Right lobe of liver (tissue), 4 donors: ENCODE data around the gene NTM.

Source experiments
- CTCF ChIP-seq, 4 donors: fragments of 200-600 bp in 3 of 4; fragments of 450-650 bp in 1 of 4; IDR thresholded peaks; one replicate each; pipeline versions ENCODE4 v1.5.1 to v1.8.0; 2016 to 2022; ENCODE audit warnings: antibody characterized with exemption in 4 of 4, mild to moderate bottlenecking in 2 of 4
- POLR2A ChIP-seq: fragments of 450-650 bp; IDR thresholded peaks from one replicate; pipeline ENCODE4 v1.6.1; 2017; ENCODE audit warnings: antibody characterized with exemption, mild to moderate bottlenecking
- donor health status: DM: no; HTN: no; CAD: no.
- donor health status: DM: no; HTN: no; CAD: no.
- donor health status: DM: no; HTN: yes; CAD: no.

GRCh38 chr11:131375915-131376314 is 5.5 kb downstream of the NTM start:
- TF ChIP-seq POLR2A, result no peak
- TF ChIP-seq CTCF (IDR thresholded peaks at IDR 0.05), result no peak
